Activated B cell treated with CpG ODN at 0.5 μM for 24 hours (primary cell): Measurements from ENCODE around the gene AGTRAP. TPM values are rescaled to one million over a fixed set of nuclear protein-coding genes. Genes with fewer than 3 reads are reported as not detected.
A peak's percentile ranks its signal among the peaks of the same experiment; 100 is the strongest.

ENCODE experiments used
- ATAC-seq: fragments of 200-7000 bp; cut with Tn5 transposase; one replicate; pipeline ENCODE4 v1.10.0; 2021; ENCODE audit warnings: low read depth, mild to moderate bottlenecking, moderate library complexity
- CTCF ChIA-PET: fragments of 350-600 bp; sonication (Branson Sonifier 250); formaldehyde crosslinking; loops from one replicate; lab custom pipeline; 2021; ENCODE audit warnings: antibody characterized with exemption; lab: Charles Lee
- POLR2A ChIA-PET: fragments of 350-600 bp; sonication (Branson Sonifier 250); formaldehyde crosslinking; loops from one replicate; lab custom pipeline; 2021; ENCODE audit warnings: antibody characterized with exemption; lab: Charles Lee
- DNase-seq: peaks from one replicate; pipeline ENCODE4 v3.0.0; 2022
- H3K27ac Mint-ChIP-seq: one replicate; pipeline ENCODE4 v1.8.0; 2020; ENCODE audit warnings: mixed read lengths
- H3K27me3 Mint-ChIP-seq: one replicate; pipeline ENCODE4 v1.8.0; 2021; ENCODE audit warnings: mixed read lengths
- H3K36me3 Mint-ChIP-seq: one replicate; pipeline ENCODE4 v1.8.0; 2021; ENCODE audit warnings: low read depth, mixed read lengths
- H3K4me1 Mint-ChIP-seq: one replicate; pipeline ENCODE4 v1.8.0; 2021; ENCODE audit warnings: mixed read lengths
- H3K4me3 Mint-ChIP-seq: one replicate; pipeline ENCODE4 v1.8.0; 2020; ENCODE audit warnings: mild to moderate bottlenecking, mixed read lengths
- H3K9me3 Mint-ChIP-seq: one replicate; pipeline ENCODE4 v1.8.0; 2020; ENCODE audit warnings: mixed read lengths
- intact Hi-C: fragments of 100-400 bp; cut with micrococcal nuclease; formaldehyde crosslinking; loops from one replicate; pipeline ENCODE4 v1.15.1; 2024
- total RNA-seq: library from RNA; stranded (reverse); gene quantifications from 2 replicates; pipeline ENCODE4 v1.2.3, GENCODE V29; 2022
- TF ChIP-seq, protein P1 (sequence below): fragments of 200-600 bp; IDR thresholded peaks from one replicate; pipeline ENCODE4 v1.8.0; 2022; ENCODE audit warnings: antibody characterized with exemption, mild to moderate bottlenecking

The AGTRAP gene
- total RNA-seq, 1 donor from 2014 or later: 13.9 TPM

- ATAC-seq (no peak), DNase-seq (no peak)
- Mint-ChIP-seq H3K9me3 (no peaks in the 10 kb centered on the region), H3K4me1 (no peaks in the 10 kb centered on the region), H3K27ac (no peak overlapping the region), H3K27me3 (peaks cover 2% of the 10 kb centered on the region), H3K4me3 (no peak overlapping the region), H3K36me3 (no peaks in the 10 kb centered on the region)
- TF ChIP-seq, protein P1, sequence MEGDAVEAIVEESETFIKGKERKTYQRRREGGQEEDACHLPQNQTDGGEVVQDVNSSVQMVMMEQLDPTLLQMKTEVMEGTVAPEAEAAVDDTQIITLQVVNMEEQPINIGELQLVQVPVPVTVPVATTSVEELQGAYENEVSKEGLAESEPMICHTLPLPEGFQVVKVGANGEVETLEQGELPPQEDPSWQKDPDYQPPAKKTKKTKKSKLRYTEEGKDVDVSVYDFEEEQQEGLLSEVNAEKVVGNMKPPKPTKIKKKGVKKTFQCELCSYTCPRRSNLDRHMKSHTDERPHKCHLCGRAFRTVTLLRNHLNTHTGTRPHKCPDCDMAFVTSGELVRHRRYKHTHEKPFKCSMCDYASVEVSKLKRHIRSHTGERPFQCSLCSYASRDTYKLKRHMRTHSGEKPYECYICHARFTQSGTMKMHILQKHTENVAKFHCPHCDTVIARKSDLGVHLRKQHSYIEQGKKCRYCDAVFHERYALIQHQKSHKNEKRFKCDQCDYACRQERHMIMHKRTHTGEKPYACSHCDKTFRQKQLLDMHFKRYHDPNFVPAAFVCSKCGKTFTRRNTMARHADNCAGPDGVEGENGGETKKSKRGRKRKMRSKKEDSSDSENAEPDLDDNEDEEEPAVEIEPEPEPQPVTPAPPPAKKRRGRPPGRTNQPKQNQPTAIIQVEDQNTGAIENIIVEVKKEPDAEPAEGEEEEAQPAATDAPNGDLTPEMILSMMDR: no peak
- intact Hi-C loops: loop anchor here (10.0 kb wide), 1 partner anchor 238 kb away; the partner anchor contains the start of gene DISP3
- ChIA-PET POLR2A (no interaction called here), CTCF (interaction anchor here (1.5 kb wide), 1 partner anchor 49 kb away, joined by 5 read pairs; the partner anchor contains the start of gene FBXO6)
These were observed 22.8 kb upstream of the AGTRAP start for GRCh38 chr1:11713095-11713494.

DNA sequence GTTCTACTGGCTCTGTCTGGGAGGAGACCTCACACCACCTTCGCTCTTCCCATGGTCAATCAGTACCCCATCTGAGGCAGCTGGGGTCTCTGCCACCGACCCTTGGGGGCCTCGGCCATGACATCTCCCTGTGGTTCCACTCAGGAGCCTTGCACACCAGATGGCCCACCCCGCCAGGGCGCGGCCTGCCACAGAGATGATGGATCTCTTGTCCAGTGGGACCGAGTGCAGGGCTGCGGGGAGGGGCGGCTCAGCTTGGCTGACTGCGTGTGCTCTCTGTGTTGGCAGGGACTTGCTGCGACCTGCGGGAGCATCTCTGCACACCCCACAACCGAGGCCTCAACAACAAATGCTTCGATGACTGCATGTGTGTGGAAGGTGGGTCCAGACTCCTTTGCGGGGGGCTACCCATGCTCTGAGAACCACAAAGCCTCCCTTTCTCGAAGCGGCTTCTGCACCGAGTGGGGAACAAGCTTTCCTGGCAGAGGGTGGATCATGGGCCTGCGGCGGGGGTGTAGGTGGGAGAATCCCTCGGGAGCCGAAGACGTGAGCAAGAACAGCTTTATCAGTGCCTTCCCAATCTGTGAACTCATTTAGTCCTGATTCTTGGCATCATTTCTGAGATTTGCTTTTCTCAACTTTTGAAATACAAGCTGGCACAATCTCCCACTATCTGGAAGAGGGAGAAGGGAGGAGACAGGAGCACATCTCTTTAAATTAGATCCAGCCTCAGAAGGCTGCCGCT is 20.9 kb upstream of the AGTRAP start:
- no peak overlapping the region for H3K4me3 Mint-ChIP-seq
- TF ChIP-seq, protein P1: no peak
- CTCF ChIA-PET: interaction anchor here (0.9 to 1.5 kb wide), 4 partner anchors 51 to 67 kb away, joined by 3 to 6 read pairs (median 4); partner anchors contain the start of gene FBXO6
- peaks cover 2% of the 10 kb centered on the region for H3K27me3 Mint-ChIP-seq
- intact Hi-C loops: loop anchor here (10.0 kb wide), 1 partner anchor 240 kb away; the partner anchor contains the start of gene DISP3
- POLR2A ChIA-PET: no interaction called here
- no peak for DNase-seq
- H3K36me3 Mint-ChIP-seq: no peaks in the 10 kb centered on the region
- no peak for ATAC-seq
- H3K4me1 Mint-ChIP-seq: peaks cover 12% of the 10 kb centered on the region
- no peaks in the 10 kb centered on the region for H3K9me3 Mint-ChIP-seq
- H3K27ac Mint-ChIP-seq: no peak overlapping the region

DNA sequence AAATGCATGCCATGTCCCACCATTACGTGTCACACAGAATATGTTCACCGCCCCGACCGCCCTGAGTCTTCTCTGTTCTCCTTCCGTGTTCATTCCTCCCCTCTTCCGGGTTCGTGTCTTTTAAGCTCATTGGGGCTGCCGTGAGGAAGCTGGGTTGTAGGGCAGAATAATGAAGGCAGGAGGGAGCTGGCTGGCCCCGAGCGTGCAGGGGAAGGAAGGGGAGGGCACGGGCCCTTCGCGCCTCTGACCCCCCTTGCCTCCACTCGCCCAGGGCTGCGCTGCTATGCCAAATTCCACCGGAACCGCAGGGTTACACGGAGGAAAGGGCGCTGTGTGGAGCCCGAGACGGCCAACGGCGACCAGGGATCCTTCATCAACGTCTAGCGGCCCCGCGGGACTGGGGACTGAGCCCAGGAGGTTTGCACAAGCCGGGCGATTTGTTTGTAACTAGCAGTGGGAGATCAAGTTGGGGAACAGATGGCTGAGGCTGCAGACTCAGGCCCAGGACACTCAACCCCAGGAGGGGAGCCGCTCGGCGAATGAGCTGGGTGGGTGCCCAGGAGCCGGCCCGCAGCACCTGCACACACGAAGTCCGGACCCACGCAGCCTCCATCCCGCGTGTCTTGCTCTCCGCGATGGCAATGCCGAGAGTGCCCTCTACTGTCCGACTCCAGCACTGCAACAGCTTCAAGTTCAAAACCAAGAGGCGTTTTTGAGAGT is 16.5 kb upstream of the AGTRAP start:
- ChIA-PET POLR2A (interaction anchor here (0.5 to 2.5 kb wide), 20 partner anchors 10 to 1524 kb away, joined by 3 to 48 read pairs (median 6); partner anchors contain the start of genes AGTRAP, CLCN6, FBXO2 and FBXO44), CTCF (interaction anchor here (0.8 to 5.1 kb wide), 18 partner anchors 8 to 682 kb away, joined by 3 to 74 read pairs (median 6); partner anchors contain the start of genes AGTRAP, FBXO2, FBXO6 and MAD2L2)
- H3K4me1 Mint-ChIP-seq: peaks cover 13% of the 10 kb centered on the region
- H3K36me3 Mint-ChIP-seq: no peaks in the 10 kb centered on the region
- H3K4me3 Mint-ChIP-seq: peak overlapping the region; percentile 86
- peak overlapping the region; percentile 94 for H3K27ac Mint-ChIP-seq
- H3K9me3 Mint-ChIP-seq: no peaks in the 10 kb centered on the region
- no peaks in the 10 kb centered on the region for H3K27me3 Mint-ChIP-seq
- DNase-seq (peak; percentile 78), ATAC-seq (peak; percentile 89)
- TF ChIP-seq, protein P1: peak; percentile 87
- intact Hi-C loops: loop anchor here (1.0 to 10.0 kb wide), 13 partner anchors 11 to 682 kb away; partner anchors contain the start of genes AGTRAP, DISP3, DRAXIN and FBXO2

DNA sequence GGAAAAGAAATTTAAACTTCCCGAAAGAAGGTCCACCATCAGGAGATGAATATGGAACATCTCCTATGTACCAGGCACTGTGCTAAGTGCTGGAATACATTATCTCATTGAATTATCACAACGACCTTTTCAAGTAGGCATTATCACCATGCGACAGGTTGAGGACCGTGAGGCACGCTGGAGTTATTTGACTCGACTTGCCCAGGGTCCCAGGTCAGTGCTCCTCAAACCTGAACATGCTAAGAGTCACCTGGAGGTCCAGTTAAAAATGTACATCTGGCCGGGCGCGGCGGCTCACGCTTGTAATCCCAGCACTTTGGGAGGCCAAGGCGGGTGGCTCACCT is 15.9 kb upstream of the AGTRAP start:
- peaks cover 15% of the 10 kb centered on the region for H3K4me1 Mint-ChIP-seq
- TF ChIP-seq, protein P1: no peak
- DNase-seq: no peak
- no peaks in the 10 kb centered on the region for H3K36me3 Mint-ChIP-seq
- CTCF ChIA-PET: interaction anchor here (0.8 to 5.1 kb wide), 16 partner anchors 9 to 682 kb away, joined by 3 to 74 read pairs (median 8); partner anchors contain the start of genes AGTRAP, FBXO2, FBXO6 and MAD2L2
- no peak for ATAC-seq
- intact Hi-C loops: loop anchor here (1.0 kb wide), 1 partner anchor 683 kb away; no protein-coding TSS in a partner anchor
- no peak overlapping the region for H3K4me3 Mint-ChIP-seq
- H3K27me3 Mint-ChIP-seq: no peaks in the 10 kb centered on the region
- POLR2A ChIA-PET: interaction anchor here (0.6 to 2.5 kb wide), 18 partner anchors 10 to 1524 kb away, joined by 3 to 48 read pairs (median 6); partner anchors contain the start of genes AGTRAP, CLCN6, FBXO2 and FBXO44
- peak overlapping the region; percentile 94 for H3K27ac Mint-ChIP-seq
- no peaks in the 10 kb centered on the region for H3K9me3 Mint-ChIP-seq
